IMR-90 (cell line): ENCODE data around the gene ZNF597. TPM values are rescaled to one million over a fixed set of nuclear protein-coding genes. Genes with fewer than 3 reads are reported as not detected.

Experiments used
- microRNA-seq, 2 experiments: library from miRNA; stranded (forward) in 1 of 2; unstranded in 1 of 2; fragments of 10-50 nt in 1 of 2; fragments of <30 nt in 1 of 2; gene quantifications in 1 of 2; microRNA quantifications in 1 of 2; one replicate each; pipeline versions ENCODE3 to v1.1.0; 2013 to 2020; ENCODE audit not compliant: insufficient read depth in 1 of 2, insufficient read length in 1 of 2, unreplicated experiment in 1 of 2
- polyA plus RNA-seq, 3 experiments: library from polyadenylated mRNA; depleted of rRNA; stranded (reverse); fragments of >200 nt; gene quantifications; 2 replicates each; pipeline ENCODE4 v1.2.3, GENCODE V29; 2012; ENCODE audit warnings: low replicate concordance in 1 of 3
- small RNA-seq, 5 experiments: library from RNA; depleted of rRNA; stranded (forward); fragments of <200 nt; gene quantifications; one replicate each; pipeline ENCODE3, GENCODE V24; 2012
- total RNA-seq: library from RNA; depleted of rRNA; stranded (reverse); fragments of >200 nt; gene quantifications from 2 replicates; pipeline ENCODE4 v1.2.3, GENCODE V29; 2012; rRNA removed

The ZNF597 gene
- total and polyA plus RNA-seq, 2 of the 4 experiments (the other 2 are of a cell fraction) = 0.91 to 3.0 TPM

Small RNAs within 50 kb of the gene (microRNA-seq; reads per million reads assigned to microRNA genes)
- 0 reads per million in 2 experiments for gene MIR6126

Small RNAs within 50 kb of the gene (small RNA-seq; reads per million reads assigned to genes)
- gene MIR6126 = 0 reads per million in 5 experiments

Other genes starting within 250 kb of the ZNF597 start
- gene ZNF200, start 208.3 kb downstream of the ZNF597 start, total RNA-seq = 7.5 and 8.3 TPM in 2 replicates
- gene ZNF200, start 208.3 kb downstream of the ZNF597 start, polyA plus RNA-seq (2012; rRNA removed) = 2.8 and 3.7 TPM in 2 replicates
- gene MEFV, start 186.9 kb downstream of the ZNF597 start, total RNA-seq = not detected in 2 replicates
- not detected in 2 replicates for gene MEFV, start 186.9 kb downstream of the ZNF597 start, polyA plus RNA-seq (2012; rRNA removed)
- 36.1 and 40.3 TPM in 2 replicates for gene ZNF263, start 160.0 kb downstream of the ZNF597 start, total RNA-seq
- 17.1 and 20.8 TPM in 2 replicates for gene ZNF263, start 160.0 kb downstream of the ZNF597 start, polyA plus RNA-seq (2012; rRNA removed)
- gene TIGD7, start 138.1 kb downstream of the ZNF597 start, total RNA-seq = 2.7 and 3.9 TPM in 2 replicates
- gene TIGD7, start 138.1 kb downstream of the ZNF597 start, polyA plus RNA-seq (2012; rRNA removed) = 2.1 and 2.5 TPM in 2 replicates
- 15.4 and 17.8 TPM in 2 replicates for gene ZNF75A, start 138.0 kb downstream of the ZNF597 start, total RNA-seq
- 9.2 and 14.6 TPM in 2 replicates for gene ZNF75A, start 138.0 kb downstream of the ZNF597 start, polyA plus RNA-seq (2012; rRNA removed)
- under 0.01 TPM in 1 of 2 replicates, not detected in the other for gene OR2C1, start 87.6 kb downstream of the ZNF597 start, total RNA-seq
- gene OR2C1, start 87.6 kb downstream of the ZNF597 start, polyA plus RNA-seq (2012; rRNA removed) = 0.05 TPM in 1 of 2 replicates, not detected in the other
- 10.0 and 16.5 TPM in 2 replicates for gene ZSCAN32, start 42.5 kb downstream of the ZNF597 start, total RNA-seq
- 10.3 and 13.0 TPM in 2 replicates for gene ZSCAN32, start 42.5 kb downstream of the ZNF597 start, polyA plus RNA-seq (2012; rRNA removed)
- 5.3 and 7.2 TPM in 2 replicates for gene ZNF174, start 42.3 kb downstream of the ZNF597 start, total RNA-seq
- 9.4 and 10.6 TPM in 2 replicates for gene ZNF174, start 42.3 kb downstream of the ZNF597 start, polyA plus RNA-seq (2012; rRNA removed)
- gene NAA60, start 176 bp upstream of the ZNF597 start, total RNA-seq = 5.6 and 7.5 TPM in 2 replicates
- 15.2 and 18.0 TPM in 2 replicates for gene NAA60, start 176 bp upstream of the ZNF597 start, polyA plus RNA-seq (2012; rRNA removed)
- gene C16orf90, start 52.0 kb upstream of the ZNF597 start, total RNA-seq = not detected in 2 replicates
- not detected in 2 replicates for gene C16orf90, start 52.0 kb upstream of the ZNF597 start, polyA plus RNA-seq (2012; rRNA removed)
- gene CLUAP1, start 57.5 kb upstream of the ZNF597 start, total RNA-seq = 6.8 and 13.3 TPM in 2 replicates
- gene CLUAP1, start 57.5 kb upstream of the ZNF597 start, polyA plus RNA-seq (2012; rRNA removed) = 10.7 and 14.4 TPM in 2 replicates
- gene NLRC3, start 133.9 kb upstream of the ZNF597 start, total RNA-seq = not detected in 2 replicates
- gene NLRC3, start 133.9 kb upstream of the ZNF597 start, polyA plus RNA-seq (2012; rRNA removed) = not detected in 2 replicates
- 1.3 and 1.7 TPM in 2 replicates for gene SLX4, start 168.1 kb upstream of the ZNF597 start, total RNA-seq
- 2.8 and 3.1 TPM in 2 replicates for gene SLX4, start 168.1 kb upstream of the ZNF597 start, polyA plus RNA-seq (2012; rRNA removed)
- gene DNASE1, start 211.2 kb upstream of the ZNF597 start, total RNA-seq = 5.4 and 6.1 TPM in 2 replicates
- 12.9 and 15.9 TPM in 2 replicates for gene DNASE1, start 211.2 kb upstream of the ZNF597 start, polyA plus RNA-seq (2012; rRNA removed)